ENCODE data around the gene ERFE.

DNA sequence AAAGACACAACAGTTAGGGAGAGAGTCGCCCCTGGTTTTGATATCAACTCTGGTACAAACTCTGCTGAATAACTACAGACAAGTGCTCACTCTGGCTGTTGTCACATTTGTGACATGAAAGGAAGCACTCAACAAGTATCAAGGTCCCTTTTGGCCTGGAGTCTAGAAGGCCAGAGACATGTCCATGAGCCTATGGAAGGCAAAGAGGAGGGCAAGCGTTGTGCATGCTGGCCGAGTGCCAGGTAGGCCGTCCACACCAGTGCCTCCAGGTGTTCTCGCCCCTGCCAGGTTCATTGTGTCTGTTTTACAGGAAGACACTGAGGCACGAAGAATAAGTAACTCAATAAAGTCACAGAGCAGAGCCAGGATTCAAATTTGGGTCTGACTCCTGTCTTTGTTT, 23.6 kb downstream of the ERFE start:
- TF ChIP-seq, protein P1, sequence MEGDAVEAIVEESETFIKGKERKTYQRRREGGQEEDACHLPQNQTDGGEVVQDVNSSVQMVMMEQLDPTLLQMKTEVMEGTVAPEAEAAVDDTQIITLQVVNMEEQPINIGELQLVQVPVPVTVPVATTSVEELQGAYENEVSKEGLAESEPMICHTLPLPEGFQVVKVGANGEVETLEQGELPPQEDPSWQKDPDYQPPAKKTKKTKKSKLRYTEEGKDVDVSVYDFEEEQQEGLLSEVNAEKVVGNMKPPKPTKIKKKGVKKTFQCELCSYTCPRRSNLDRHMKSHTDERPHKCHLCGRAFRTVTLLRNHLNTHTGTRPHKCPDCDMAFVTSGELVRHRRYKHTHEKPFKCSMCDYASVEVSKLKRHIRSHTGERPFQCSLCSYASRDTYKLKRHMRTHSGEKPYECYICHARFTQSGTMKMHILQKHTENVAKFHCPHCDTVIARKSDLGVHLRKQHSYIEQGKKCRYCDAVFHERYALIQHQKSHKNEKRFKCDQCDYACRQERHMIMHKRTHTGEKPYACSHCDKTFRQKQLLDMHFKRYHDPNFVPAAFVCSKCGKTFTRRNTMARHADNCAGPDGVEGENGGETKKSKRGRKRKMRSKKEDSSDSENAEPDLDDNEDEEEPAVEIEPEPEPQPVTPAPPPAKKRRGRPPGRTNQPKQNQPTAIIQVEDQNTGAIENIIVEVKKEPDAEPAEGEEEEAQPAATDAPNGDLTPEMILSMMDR (IDR thresholded peaks at IDR 0.05): no peak
- no peak for TF ChIP-seq POLR2A (IDR thresholded peaks at IDR 0.05)

Data from gastroesophageal sphincter (tissue), 3 donors.